ACC112 (cell line): ENCODE measurements around the gene MFNG.

ENCODE experiments used
- H2AFZ ChIP-seq: fragments of 200-600 bp; sonication (generic); one replicate; pipeline ENCODE4 v1.6.0; 2017; ENCODE audit warnings: antibody characterized with exemption, low read length; ENCODE audit not compliant: unreplicated experiment
- H3K27ac ChIP-seq: fragments of 200-600 bp; sonication (generic); 2 replicates; pipeline ENCODE4 v1.5.1; 2014; ENCODE audit warnings: low read depth, mild to moderate bottlenecking, antibody characterized with exemption, low read length, moderate library complexity
- H3K27me3 ChIP-seq: fragments of 200-600 bp; sonication (generic); 2 replicates; pipeline ENCODE4 v1.6.1; 2014; ENCODE audit warnings: mild to moderate bottlenecking, antibody characterized with exemption, low read length, moderate library complexity, mixed read lengths; ENCODE audit not compliant: insufficient read depth
- H3K36me3 ChIP-seq: fragments of 200-600 bp; sonication (generic); 2 replicates; pipeline ENCODE4 v1.6.1; 2016; ENCODE audit warnings: mild to moderate bottlenecking, antibody characterized with exemption, low read length, moderate library complexity, mixed read lengths; ENCODE audit not compliant: insufficient read depth
- H3K4me1 ChIP-seq: fragments of 200-600 bp; sonication (generic); one replicate; pipeline ENCODE4 v1.6.1; 2016; ENCODE audit warnings: low read length, mixed read lengths; ENCODE audit not compliant: insufficient read depth, unreplicated experiment, control insufficient read depth
- H3K4me3 ChIP-seq: fragments of 200-600 bp; sonication (generic); 2 replicates; pipeline ENCODE4 v1.5.1; 2014; ENCODE audit warnings: mild to moderate bottlenecking, low read depth, low read length
- H3K79me2 ChIP-seq: fragments of 200-600 bp; sonication (generic); one replicate; pipeline ENCODE4 v1.6.0; 2016; ENCODE audit warnings: low read length; ENCODE audit not compliant: control insufficient read depth, unreplicated experiment, insufficient read depth

MFNG gene

DNA sequence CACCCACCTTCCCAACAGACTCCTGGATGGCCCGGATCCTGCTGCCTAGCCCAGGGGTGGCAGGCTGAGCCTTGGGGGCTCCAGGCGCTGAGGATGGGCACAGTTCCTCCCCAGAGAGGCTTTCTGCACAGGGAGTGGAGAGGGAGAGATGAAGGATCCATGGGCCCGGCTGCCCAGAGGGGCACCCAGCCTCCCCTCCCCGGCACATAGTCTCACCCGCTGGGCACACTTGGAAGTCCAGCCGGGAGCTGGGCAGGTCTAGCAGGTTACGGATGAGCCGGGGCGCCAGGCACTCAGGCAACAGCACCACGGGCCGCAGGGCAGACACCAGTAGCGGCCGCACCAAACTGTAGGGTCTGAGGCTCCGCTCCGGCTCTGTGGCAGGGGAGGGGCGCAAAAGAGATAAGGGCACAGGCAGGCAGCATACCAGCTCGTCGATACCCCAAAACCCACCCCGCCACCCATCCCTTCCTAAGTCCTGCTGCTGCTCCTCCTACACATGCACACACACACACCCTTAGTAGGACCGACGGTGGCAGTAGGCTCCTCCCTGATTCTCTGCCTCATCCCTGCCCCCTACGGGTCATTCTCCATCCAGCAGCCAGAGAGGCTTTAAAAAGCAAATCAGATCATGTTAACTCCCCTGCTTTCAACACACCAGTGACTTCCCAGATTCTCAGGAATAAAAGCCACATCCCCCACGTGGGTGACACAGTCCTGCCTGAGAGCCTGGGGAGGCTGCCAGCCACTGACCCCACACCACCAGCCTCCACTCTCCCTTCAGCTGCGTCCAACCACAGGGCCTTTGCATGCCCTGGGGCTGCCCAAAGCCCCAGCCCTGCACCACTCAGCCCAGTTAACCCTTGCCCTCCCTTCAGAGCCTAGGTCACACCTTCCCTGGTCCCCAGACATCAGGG lies 6.5 kb upstream of the MFNG start:
- Histone ChIP-seq H2AFZ (no peak overlapping the region), H3K79me2 (no peaks in the 10 kb centered on the region), H3K4me1 (peaks cover 9% of the 10 kb centered on the region), H3K27ac (no peak overlapping the region), H3K4me3 (no peak overlapping the region), H3K36me3 (no peaks in the 10 kb centered on the region), H3K27me3 (no peaks in the 10 kb centered on the region)

DNA sequence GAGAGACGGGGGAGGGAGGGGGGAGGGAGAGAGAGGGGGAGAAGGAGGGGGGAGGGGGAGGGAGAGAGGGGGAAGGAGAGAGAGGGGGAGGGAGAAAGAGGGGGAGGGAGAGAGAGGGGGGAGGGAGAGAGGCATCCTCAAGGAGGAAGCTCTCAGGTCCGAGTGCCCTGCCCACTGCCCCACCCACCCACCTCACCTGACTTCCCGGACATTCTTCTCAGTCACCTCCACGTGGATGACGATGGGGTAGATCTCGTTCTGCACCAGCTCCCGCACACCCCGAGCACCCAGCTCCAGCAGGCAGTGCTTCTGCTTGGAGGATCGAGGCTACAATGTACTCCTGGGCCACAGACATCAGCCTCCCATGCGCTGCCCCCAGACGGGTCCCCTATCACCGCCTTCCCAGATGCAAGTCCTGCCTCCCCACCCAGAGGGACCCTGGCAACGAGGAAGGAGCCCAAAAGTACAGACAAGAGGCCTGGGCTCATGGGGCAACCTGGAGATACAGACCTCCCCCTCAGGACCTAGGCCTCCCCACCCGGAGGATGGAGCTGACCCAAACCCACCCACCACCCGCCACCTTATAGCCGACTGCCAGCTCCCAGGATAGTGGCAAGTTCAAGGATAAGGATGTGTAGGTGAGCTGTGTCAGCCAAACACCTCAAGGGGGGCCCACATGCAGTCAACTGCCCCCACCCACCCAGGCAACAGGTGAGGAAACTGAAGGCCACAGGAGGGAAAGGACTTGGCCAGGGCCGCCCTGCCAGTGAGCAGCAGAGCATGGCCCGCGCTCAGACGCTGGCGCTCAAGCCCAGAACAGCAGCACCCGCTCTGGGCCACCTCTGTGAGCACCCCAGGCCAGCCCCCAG lies 5.6 kb upstream of the MFNG start:
- Histone ChIP-seq H3K36me3 (no peaks in the 10 kb centered on the region), H3K4me1 (peaks cover 1% of the 10 kb centered on the region), H3K79me2 (no peaks in the 10 kb centered on the region)

DNA sequence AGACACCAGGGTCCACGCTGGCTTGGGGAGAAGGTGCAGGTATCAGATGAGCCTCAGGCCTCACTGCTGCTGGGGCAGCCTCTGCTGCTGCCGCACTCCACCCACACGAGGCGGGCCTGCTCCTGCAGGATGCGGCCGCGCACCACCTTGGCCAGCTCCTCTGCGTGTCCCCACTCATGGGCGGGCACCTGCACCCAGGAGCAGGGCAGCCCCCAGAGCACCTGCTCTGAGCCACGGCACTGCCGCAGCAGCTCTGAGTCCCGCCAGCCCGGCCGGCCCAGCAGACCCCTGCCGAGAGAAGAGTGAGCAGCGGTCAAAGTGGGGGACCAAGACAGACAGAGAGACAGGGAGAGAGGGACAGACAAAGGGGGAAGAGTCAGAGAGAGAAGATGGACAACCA lies 4.9 kb upstream of the MFNG start:
- no peak overlapping the region for H3K4me3 ChIP-seq
- H3K27me3 ChIP-seq: no peaks in the 10 kb centered on the region
- H3K27ac ChIP-seq: no peak overlapping the region
- H3K36me3 ChIP-seq: no peaks in the 10 kb centered on the region
- H3K79me2 ChIP-seq: no peaks in the 10 kb centered on the region
- H3K4me1 ChIP-seq: no peaks in the 10 kb centered on the region
- no peak overlapping the region for H2AFZ ChIP-seq

More for the DNA sequence above, 5.6 kb upstream of the MFNG start:
- Histone ChIP-seq H2AFZ (no peak overlapping the region), H3K27ac (no peak overlapping the region), H3K4me3 (no peak overlapping the region), H3K27me3 (no peaks in the 10 kb centered on the region)

DNA sequence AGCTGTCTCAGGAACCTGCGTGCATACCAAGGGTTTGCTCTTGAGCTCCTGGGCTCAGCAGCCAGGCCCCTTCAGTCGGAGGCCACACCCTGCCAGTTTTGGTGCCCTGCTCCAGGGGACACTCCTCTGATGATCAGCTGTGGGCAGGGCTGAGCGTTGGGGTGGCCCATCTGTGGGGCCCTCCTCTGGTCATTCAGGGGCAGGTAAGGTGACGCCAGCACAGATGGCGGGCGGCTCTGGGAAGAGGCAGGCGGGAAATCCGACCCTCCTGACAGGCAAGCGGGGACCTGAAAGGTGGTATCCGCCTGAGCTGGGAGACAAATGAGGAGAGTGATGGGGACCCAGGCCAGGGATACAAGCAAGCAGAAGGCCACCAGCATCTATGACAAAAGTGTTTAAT lies 3.8 kb upstream of the MFNG start:
- H3K79me2 ChIP-seq: no peaks in the 10 kb centered on the region

DNA sequence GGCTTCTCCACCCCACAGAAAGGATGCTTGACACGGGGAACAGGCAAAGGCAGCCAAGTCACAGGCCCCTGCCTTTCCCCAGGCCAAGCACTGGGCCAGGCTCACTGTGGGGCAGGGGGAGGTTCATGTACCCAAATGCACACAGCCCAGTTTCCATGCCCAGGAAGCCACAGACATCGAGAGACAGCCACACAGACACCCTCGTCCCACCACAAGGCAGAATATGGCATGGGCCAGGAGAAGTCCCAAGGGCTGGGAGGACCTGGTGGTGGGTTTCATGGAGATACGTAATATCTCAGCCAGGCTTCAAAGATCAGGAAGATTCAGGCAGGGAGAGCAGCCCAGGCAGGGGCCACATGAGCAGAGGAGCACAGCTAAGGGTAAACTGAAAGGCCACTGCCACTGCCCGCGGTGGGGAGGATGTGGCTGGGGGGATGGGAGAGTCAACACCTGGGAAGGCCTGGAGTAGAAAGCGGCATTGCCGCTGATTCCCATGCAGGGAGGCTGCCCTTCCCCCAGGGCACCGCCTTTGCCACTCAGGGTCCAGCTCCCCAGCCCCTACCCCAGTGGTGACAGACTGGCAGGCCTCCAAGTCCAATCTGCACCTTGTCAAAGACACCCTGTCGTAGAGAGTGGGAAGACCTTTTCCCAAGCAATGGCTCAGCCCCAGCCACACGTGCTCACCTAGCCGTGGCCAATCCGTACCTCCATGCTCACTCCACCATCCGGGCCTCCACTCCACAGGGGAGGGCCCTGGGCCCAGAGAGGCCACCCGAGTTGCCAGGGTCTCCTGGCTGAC lies 2.4 kb upstream of the MFNG start:
- Histone ChIP-seq H3K79me2 (no peaks in the 10 kb centered on the region), H3K4me3 (no peak overlapping the region), H3K4me1 (no peaks in the 10 kb centered on the region), H2AFZ (no peak overlapping the region), H3K36me3 (no peaks in the 10 kb centered on the region), H3K27me3 (no peaks in the 10 kb centered on the region), H3K27ac (no peak overlapping the region)

More for the DNA sequence above, 3.8 kb upstream of the MFNG start:
- H2AFZ ChIP-seq: no peak overlapping the region
- H3K4me3 ChIP-seq: no peak overlapping the region
- no peaks in the 10 kb centered on the region for H3K4me1 ChIP-seq
- H3K27ac ChIP-seq: no peak overlapping the region
- no peaks in the 10 kb centered on the region for H3K27me3 ChIP-seq
- no peaks in the 10 kb centered on the region for H3K36me3 ChIP-seq

DNA sequence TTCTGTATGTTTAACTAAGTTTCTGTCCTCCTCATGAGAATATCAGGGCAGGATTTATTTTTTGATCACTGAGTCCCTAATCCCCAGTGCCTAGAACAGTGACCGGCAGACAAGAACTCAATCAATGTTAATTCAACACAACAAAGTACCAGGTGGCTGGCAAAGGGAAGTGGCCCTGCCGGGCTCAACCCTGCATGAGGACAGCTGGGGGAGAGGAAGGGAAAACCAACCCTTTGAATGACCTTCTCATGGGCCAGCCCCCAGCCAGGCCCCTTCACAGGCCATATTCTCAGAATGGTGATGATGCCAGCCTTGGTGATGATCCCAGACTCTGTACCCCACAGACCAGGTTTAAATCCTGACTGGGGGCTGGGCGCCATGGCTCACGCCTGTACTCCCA lies 1.4 kb upstream of the MFNG start:
- no peak overlapping the region for H3K27ac ChIP-seq
- H3K4me1 ChIP-seq: no peaks in the 10 kb centered on the region
- H2AFZ ChIP-seq: no peak overlapping the region
- no peaks in the 10 kb centered on the region for H3K36me3 ChIP-seq
- H3K4me3 ChIP-seq: no peak overlapping the region
- no peaks in the 10 kb centered on the region for H3K79me2 ChIP-seq
- H3K27me3 ChIP-seq: no peaks in the 10 kb centered on the region

DNA sequence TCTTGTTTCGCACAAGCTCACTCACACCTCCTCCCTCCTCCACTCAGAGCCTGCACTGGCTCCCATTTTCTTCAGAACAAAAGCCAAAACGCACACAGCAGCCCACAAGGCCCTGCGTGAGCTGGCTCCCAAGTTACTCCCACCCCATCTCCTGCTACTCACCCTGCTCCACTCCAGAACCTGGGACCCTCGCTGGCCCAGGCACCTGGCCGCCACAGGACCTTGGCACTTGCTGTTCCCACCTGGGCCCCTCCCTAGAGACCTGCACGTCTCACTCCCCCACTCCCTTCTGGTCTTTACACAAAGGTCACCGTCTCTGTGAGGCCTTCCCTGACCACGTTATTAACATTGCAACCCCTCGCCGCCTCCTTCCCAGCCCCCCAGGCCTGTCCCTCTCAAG lies 945 bp upstream of the MFNG start:
- H3K27ac ChIP-seq: no peak overlapping the region

GRCh38 chr22:37485395-37486223 lies 575 bp downstream of the MFNG start:
- Histone ChIP-seq H3K4me1 (no peaks in the 10 kb centered on the region), H3K36me3 (no peaks in the 10 kb centered on the region), H3K79me2 (no peaks in the 10 kb centered on the region), H3K4me3 (no peak overlapping the region), H2AFZ (no peak overlapping the region), H3K27me3 (no peaks in the 10 kb centered on the region), H3K27ac (no peak overlapping the region)

More for the DNA sequence above, 945 bp upstream of the MFNG start:
- H3K4me3 ChIP-seq: no peak overlapping the region
- H3K79me2 ChIP-seq: no peaks in the 10 kb centered on the region
- no peaks in the 10 kb centered on the region for H3K4me1 ChIP-seq
- no peaks in the 10 kb centered on the region for H3K27me3 ChIP-seq
- H3K36me3 ChIP-seq: no peaks in the 10 kb centered on the region
- no peak overlapping the region for H2AFZ ChIP-seq

- no peak overlapping the region for H3K4me3 ChIP-seq
Measured at GRCh38 chr22:37484480-37485394, 1.4 kb downstream of the MFNG start.

More at GRCh38 chr22:37484480-37485394, 1.4 kb downstream of the MFNG start:
- H3K27ac ChIP-seq: no peak overlapping the region
- H3K36me3 ChIP-seq: no peaks in the 10 kb centered on the region
- H2AFZ ChIP-seq: no peak overlapping the region
- H3K79me2 ChIP-seq: no peaks in the 10 kb centered on the region
- H3K27me3 ChIP-seq: no peaks in the 10 kb centered on the region
- no peaks in the 10 kb centered on the region for H3K4me1 ChIP-seq
